ENCODE measurements around the gene LMTK3.

GRCh38 chr19:48483301-48483700, 28.3 kb downstream of the LMTK3 start:
- TF ChIP-seq FOXP1 (CRISPR knock-in tag; IDR thresholded peaks at IDR 0.05; ENCODE audit: borderline replicate concordance) (no peak), CTCF (IDR thresholded peaks at IDR 0.05) (no peak), USF2 (CRISPR knock-in tag; IDR thresholded peaks at IDR 0.05) (no peak), MAX (CRISPR knock-in tag; IDR thresholded peaks at IDR 0.05) (no peak), ZNF317 (CRISPR knock-in tag; IDR thresholded peaks at IDR 0.05; ENCODE audit: borderline replicate concordance, low read depth) (no peak), ZNF416 (CRISPR knock-in tag; IDR thresholded peaks at IDR 0.05) (no peak), ZBTB21 (CRISPR knock-in tag; IDR thresholded peaks at IDR 0.05; ENCODE audit: borderline replicate concordance) (no peak), MYBL2 (CRISPR knock-in tag; IDR thresholded peaks at IDR 0.05) (no peak), TCF7 (CRISPR knock-in tag; IDR thresholded peaks at IDR 0.05; ENCODE audit: low read depth) (no peak), IRF1 (CRISPR knock-in tag; IDR thresholded peaks at IDR 0.05) (no peak), USF1 (CRISPR knock-in tag; IDR thresholded peaks at IDR 0.05) (no peak), FOXK1 (CRISPR knock-in tag; IDR thresholded peaks at IDR 0.05) (no peak), FOXJ3 (CRISPR knock-in tag; IDR thresholded peaks at IDR 0.05; ENCODE audit: borderline replicate concordance) (no peak), E2F4 (CRISPR knock-in tag; IDR thresholded peaks at IDR 0.05; ENCODE audit: borderline replicate concordance, low read depth) (no peak)

Measured in WTC11 (cell line).